AG04450 (cell line): ENCODE measurements around the gene B3GLCT. TPM values are rescaled to one million over a fixed set of nuclear protein-coding genes. Genes with fewer than 3 reads are reported as not detected.
A peak's percentile ranks its signal among the peaks of the same experiment; 100 is the strongest.
"Not testable (repeated sequence)": the region's sequence is repeated elsewhere in the genome, so short reads cannot be mapped to it uniquely, and the experiment has no call there.

ENCODE experiments used
- CTCF ChIA-PET: fragments of 300-600, 350-600 bp; formaldehyde crosslinking; extraction: SDS; loops from one replicate; lab custom pipeline; 2022; ENCODE audit warnings: antibody characterized with exemption, inconsistent platforms; lab: Charles Lee
- POLR2A ChIA-PET: fragments of 350-600 bp; formaldehyde crosslinking; extraction: SDS; loops from one replicate; lab custom pipeline; 2021; ENCODE audit warnings: antibody characterized with exemption, inconsistent platforms; lab: Yijun Ruan, JAX
- DNase-seq: peaks from one replicate; pipeline ENCODE4 v3.0.0-alpha.2; 2011; ENCODE audit warnings: low read depth, low spot score
- H3K27ac ChIP-seq: one replicate; pipeline ENCODE4 v1.5.1; 2012; ENCODE audit warnings: low read depth, low read length, control low read depth
- H3K27me3 ChIP-seq: one replicate; pipeline ENCODE4 v1.6.0; 2012; ENCODE audit warnings: low read length; ENCODE audit not compliant: control insufficient read depth, insufficient read depth
- H3K4me3 ChIP-seq: 2 replicates; pipeline ENCODE4 v1.5.1; 2011; ENCODE audit warnings: mild to moderate bottlenecking, low read depth, low read length, control low read depth
- H3K9me3 ChIP-seq: 2 replicates; pipeline ENCODE4 v1.5.1; 2012; ENCODE audit warnings: low read length; ENCODE audit not compliant: control insufficient read depth, insufficient read depth
- CTCF ChIP-seq: IDR thresholded peaks from 2 replicates; pipeline ENCODE4 v1.5.1; 2011; ENCODE audit warnings: low read depth, low read length, control low read depth, inconsistent platforms
- polyA plus RNA-seq: library from polyadenylated mRNA; depleted of rRNA; stranded (reverse); fragments of >200 nt; gene quantifications from 2 replicates; pipeline ENCODE4 v1.2.3, GENCODE V29; 2011

B3GLCT gene
- polyA plus RNA-seq, 1 experiment = 2.3 TPM

- H3K4me3 ChIP-seq = no peak overlapping the region
- ChIA-PET CTCF (interaction anchor here (0.9 to 4.2 kb wide), 9 partner anchors 13 to 569 kb away, joined by 3 to 55 read pairs (median 10); partner anchors contain the start of gene B3GLCT), POLR2A (interaction anchor here (0.5 kb wide), 1 partner anchor 10 kb away, joined by 3 read pairs; no protein-coding TSS in a partner anchor)
- DNase-seq = peak; percentile 49
- H3K27ac ChIP-seq = no peak overlapping the region
- no peaks in the 10 kb centered on the region for H3K9me3 ChIP-seq
- no peaks in the 10 kb centered on the region for H3K27me3 ChIP-seq
- TF ChIP-seq CTCF = no peak
Measured at GRCh38 chr13:31172535-31172934, 27.2 kb upstream of the B3GLCT start.

- ChIA-PET POLR2A (no interaction called here), CTCF (interaction anchor here (0.6 to 4.2 kb wide), 19 partner anchors 12 to 625 kb away, joined by 3 to 55 read pairs (median 4); partner anchors contain the start of gene B3GLCT)
- no peak overlapping the region for H3K4me3 ChIP-seq
- no peaks in the 10 kb centered on the region for H3K27me3 ChIP-seq
- TF ChIP-seq CTCF = peak; percentile 49; the same call in 1 of the 2 replicates
- peak; percentile 51 for DNase-seq
- no peaks in the 10 kb centered on the region; the same call in 1 of the 2 replicates for H3K9me3 ChIP-seq
- no peak overlapping the region for H3K27ac ChIP-seq
Measured at GRCh38 chr13:31174018-31174417, 25.8 kb upstream of the B3GLCT start.

GRCh38 chr13:31175847-31176532 lies 23.8 kb upstream of the B3GLCT start:
- TF ChIP-seq CTCF = no peak
- DNase-seq = no peak
- POLR2A ChIA-PET = no interaction called here
- Histone ChIP-seq H3K27me3 (no peaks in the 10 kb centered on the region), H3K27ac (no peak overlapping the region), H3K4me3 (no peak overlapping the region), H3K9me3 (no peaks in the 10 kb centered on the region; the same call in 1 of the 2 replicates)
- CTCF ChIA-PET = interaction anchor here (1.0 to 4.2 kb wide), 2 partner anchors 61 to 248 kb away, joined by 3 to 55 read pairs; no protein-coding TSS in a partner anchor

- H3K27ac ChIP-seq, H3K4me3 ChIP-seq, POLR2A ChIA-PET, DNase-seq, H3K27me3 ChIP-seq, H3K9me3 ChIP-seq: not testable (repeated sequence)
- CTCF ChIA-PET = interaction anchor here (2.0 kb wide), 1 partner anchor 58 kb away, joined by 8 read pairs; no protein-coding TSS in a partner anchor
Measured at GRCh38 chr13:31177813-31178495, 21.8 kb upstream of the B3GLCT start.

- DNase-seq = no peak
- no peaks in the 10 kb centered on the region for H3K27me3 ChIP-seq
- no peak overlapping the region for H3K27ac ChIP-seq
- H3K4me3 ChIP-seq = no peak overlapping the region
- CTCF ChIA-PET = interaction anchor here (0.8 to 2.0 kb wide), 2 partner anchors 57 to 245 kb away, joined by 3 to 8 read pairs; no protein-coding TSS in a partner anchor
- POLR2A ChIA-PET = no interaction called here
- TF ChIP-seq CTCF = no peak
- H3K9me3 ChIP-seq = no peaks in the 10 kb centered on the region; the same call in 1 of the 2 replicates
Measured at GRCh38 chr13:31179241-31179640, 20.5 kb upstream of the B3GLCT start.
